MCF 10A (cell line): Measurements from ENCODE around the gene MORN5. TPM values are rescaled to one million over a fixed set of nuclear protein-coding genes. Genes with fewer than 3 reads are reported as not detected.

Experiments
- BruUV-seq: library from RNA; stranded (reverse); fragments of 400-500 nt; replicated peaks from 2 replicates; lab custom pipeline; 2021; lab: Mats Ljungman, UMichigan
- CTCF ChIA-PET: fragments of 300-600 bp; sonication (Branson Sonifier 250); formaldehyde crosslinking; extraction: SDS; loops from one replicate; lab custom pipeline; 2021; ENCODE audit warnings: antibody characterized with exemption, inconsistent platforms; lab: Yijun Ruan, JAX
- POLR2A ChIA-PET: fragments of 300-600, 350-650 bp; sonication (Branson Sonifier 250); formaldehyde crosslinking; extraction: SDS; loops from one replicate; lab custom pipeline; 2020; ENCODE audit warnings: antibody characterized with exemption, inconsistent platforms; lab: Yijun Ruan, JAX
- DNase-seq: peaks from one replicate; pipeline ENCODE4 v3.0.0-alpha.2; 2018; ENCODE audit not compliant: unreplicated experiment
- H3K27ac Mint-ChIP-seq: one replicate; pipeline ENCODE4 v1.8.0; 2022; ENCODE audit warnings: mild to moderate bottlenecking, low read depth, mixed read lengths; ENCODE audit not compliant: unreplicated experiment
- H3K27me3 Mint-ChIP-seq: one replicate; pipeline ENCODE4 v1.8.0; 2022; ENCODE audit warnings: mixed read lengths; ENCODE audit not compliant: insufficient read depth, unreplicated experiment
- H3K36me3 Mint-ChIP-seq: one replicate; pipeline ENCODE4 v1.8.0; 2022; ENCODE audit warnings: mild to moderate bottlenecking, moderate library complexity, mixed read lengths; ENCODE audit not compliant: insufficient read depth, unreplicated experiment
- H3K4me1 Mint-ChIP-seq: one replicate; pipeline ENCODE4 v1.8.0; 2022; ENCODE audit warnings: mixed read lengths; ENCODE audit not compliant: insufficient read depth, unreplicated experiment
- H3K4me3 Mint-ChIP-seq: one replicate; pipeline ENCODE4 v1.8.0; 2022; ENCODE audit warnings: mild to moderate bottlenecking, moderate library complexity, mixed read lengths; ENCODE audit not compliant: unreplicated experiment
- H3K9me3 Mint-ChIP-seq: one replicate; pipeline ENCODE4 v1.8.0; 2022; ENCODE audit warnings: mixed read lengths; ENCODE audit not compliant: unreplicated experiment
- intact Hi-C: fragments of 100-400 bp; cut with micrococcal nuclease; formaldehyde crosslinking; loops from 2 replicates; pipeline ENCODE4 v1.14.1; 2022
- total RNA-seq: library from RNA; stranded (reverse); gene quantifications from 2 replicates; pipeline ENCODE4 v1.2.3, GENCODE V29; 2022
- TF ChIP-seq, protein P1 (sequence below): fragments of 200-600 bp; IDR thresholded peaks from one replicate; pipeline ENCODE4 v1.8.0; 2022; ENCODE audit warnings: antibody characterized with exemption, mild to moderate bottlenecking; ENCODE audit not compliant: unreplicated experiment

The MORN5 gene
- total RNA-seq, 1 experiment from 2014 or later = not detected

DNA sequence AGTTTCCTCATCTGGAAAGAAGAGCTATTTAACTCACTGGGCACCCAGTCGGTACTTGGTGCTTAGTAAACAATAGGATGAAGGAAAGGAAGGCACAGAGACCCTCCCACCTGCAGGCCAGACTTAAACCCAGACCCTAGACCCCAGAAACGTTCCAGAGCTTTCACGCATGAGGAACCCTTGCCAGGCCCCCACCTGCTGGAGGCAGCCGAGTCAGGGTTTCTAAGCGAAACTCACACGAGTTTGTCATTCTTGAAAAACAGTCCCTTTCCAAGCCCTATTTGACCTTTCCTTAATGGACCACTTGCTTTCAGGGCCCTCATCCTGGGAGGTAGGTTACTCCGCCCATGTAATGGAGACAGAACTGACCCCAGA lies 30.8 kb upstream of the MORN5 start:
- intact Hi-C loops = loop anchor here (10.0 kb wide), 1 partner anchor 444 kb away; no protein-coding TSS in a partner anchor
- ChIA-PET CTCF (interaction anchor here (0.6 to 12.2 kb wide), 4 partner anchors 10 to 218 kb away, joined by 3 to 473 read pairs (median 120); no protein-coding TSS in a partner anchor), POLR2A (interaction anchor here (0.7 kb wide), 1 partner anchor 755 kb away, joined by 4 read pairs; no protein-coding TSS in a partner anchor)
- no peak overlapping the region for H3K27ac Mint-ChIP-seq
- TF ChIP-seq, protein P1, sequence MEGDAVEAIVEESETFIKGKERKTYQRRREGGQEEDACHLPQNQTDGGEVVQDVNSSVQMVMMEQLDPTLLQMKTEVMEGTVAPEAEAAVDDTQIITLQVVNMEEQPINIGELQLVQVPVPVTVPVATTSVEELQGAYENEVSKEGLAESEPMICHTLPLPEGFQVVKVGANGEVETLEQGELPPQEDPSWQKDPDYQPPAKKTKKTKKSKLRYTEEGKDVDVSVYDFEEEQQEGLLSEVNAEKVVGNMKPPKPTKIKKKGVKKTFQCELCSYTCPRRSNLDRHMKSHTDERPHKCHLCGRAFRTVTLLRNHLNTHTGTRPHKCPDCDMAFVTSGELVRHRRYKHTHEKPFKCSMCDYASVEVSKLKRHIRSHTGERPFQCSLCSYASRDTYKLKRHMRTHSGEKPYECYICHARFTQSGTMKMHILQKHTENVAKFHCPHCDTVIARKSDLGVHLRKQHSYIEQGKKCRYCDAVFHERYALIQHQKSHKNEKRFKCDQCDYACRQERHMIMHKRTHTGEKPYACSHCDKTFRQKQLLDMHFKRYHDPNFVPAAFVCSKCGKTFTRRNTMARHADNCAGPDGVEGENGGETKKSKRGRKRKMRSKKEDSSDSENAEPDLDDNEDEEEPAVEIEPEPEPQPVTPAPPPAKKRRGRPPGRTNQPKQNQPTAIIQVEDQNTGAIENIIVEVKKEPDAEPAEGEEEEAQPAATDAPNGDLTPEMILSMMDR = no peak
- no peaks in the 10 kb centered on the region for H3K9me3 Mint-ChIP-seq
- peaks cover 10% of the 10 kb centered on the region for H3K27me3 Mint-ChIP-seq
- no peak overlapping the region for H3K4me3 Mint-ChIP-seq
- DNase-seq = no peak
- BruUV-seq = no TSS peak
- H3K36me3 Mint-ChIP-seq = peaks cover 6% of the 10 kb centered on the region
- peaks cover 18% of the 10 kb centered on the region for H3K4me1 Mint-ChIP-seq

DNA sequence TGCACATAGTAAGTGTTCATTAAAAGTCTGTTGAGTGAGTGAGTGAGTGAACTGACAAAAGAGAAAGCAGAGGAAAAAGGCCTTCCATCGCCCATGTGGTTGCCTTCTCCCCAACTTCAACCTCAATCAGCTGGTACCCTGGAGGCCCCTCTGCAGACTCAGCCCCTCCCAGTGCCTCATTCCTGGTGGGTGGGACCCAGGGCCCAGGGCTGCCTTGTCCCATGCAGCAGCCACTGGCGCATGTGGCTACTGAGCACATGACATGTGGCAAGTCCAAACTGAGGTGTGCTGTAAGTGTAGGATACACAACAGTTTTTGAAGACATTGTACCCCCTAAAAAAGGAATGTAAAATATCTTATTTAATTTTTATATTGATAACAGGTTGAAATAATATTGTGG lies 29.7 kb upstream of the MORN5 start:
- DNase-seq = no peak
- no peak overlapping the region for H3K27ac Mint-ChIP-seq
- ChIA-PET POLR2A (no interaction called here), CTCF (interaction anchor here (0.5 to 12.2 kb wide), 4 partner anchors 135 to 453 kb away, joined by 3 to 473 read pairs (median 3); partner anchors contain the start of genes MRRF and RBM18)
- peaks cover 5% of the 10 kb centered on the region for H3K36me3 Mint-ChIP-seq
- H3K4me3 Mint-ChIP-seq = no peak overlapping the region
- H3K4me1 Mint-ChIP-seq = peaks cover 17% of the 10 kb centered on the region
- intact Hi-C loops = loop anchor here (10.0 kb wide), 1 partner anchor 445 kb away; no protein-coding TSS in a partner anchor
- H3K9me3 Mint-ChIP-seq = no peaks in the 10 kb centered on the region
- TF ChIP-seq, protein P1 = no peak
- no TSS peak for BruUV-seq
- peaks cover under 1% of the 10 kb centered on the region for H3K27me3 Mint-ChIP-seq

DNA sequence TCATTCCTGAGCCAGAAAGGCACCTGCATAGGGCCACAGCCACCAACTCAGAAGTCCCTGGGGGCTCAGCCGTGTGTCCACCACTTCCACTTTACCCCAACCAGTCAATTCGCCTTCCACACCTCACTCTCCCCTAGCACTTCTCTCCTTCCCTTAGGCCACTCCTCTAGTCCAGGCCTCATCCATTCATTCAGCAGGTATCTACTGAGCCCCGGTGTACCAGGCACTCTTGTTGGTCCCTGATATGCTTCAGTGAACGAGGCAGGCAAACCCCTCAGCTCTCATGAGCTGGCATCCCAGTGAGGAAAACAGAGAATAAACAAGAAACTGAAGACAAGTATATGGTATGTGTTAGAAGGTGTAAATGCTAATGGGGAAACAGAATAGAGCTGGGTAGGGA lies 28.9 kb upstream of the MORN5 start:
- POLR2A ChIA-PET = no interaction called here
- no peak overlapping the region for H3K4me3 Mint-ChIP-seq
- TF ChIP-seq, protein P1 = no peak
- DNase-seq = no peak
- CTCF ChIA-PET = interaction anchor here (0.5 to 7.5 kb wide), 2 partner anchors 8 to 16 kb away, joined by 4 to 75 read pairs; no protein-coding TSS in a partner anchor
- H3K27me3 Mint-ChIP-seq = no peaks in the 10 kb centered on the region
- H3K36me3 Mint-ChIP-seq = no peaks in the 10 kb centered on the region
- peaks cover 8% of the 10 kb centered on the region for H3K4me1 Mint-ChIP-seq
- no TSS peak for BruUV-seq
- intact Hi-C loops = no loop called here
- no peaks in the 10 kb centered on the region for H3K9me3 Mint-ChIP-seq
- H3K27ac Mint-ChIP-seq = no peak overlapping the region

DNA sequence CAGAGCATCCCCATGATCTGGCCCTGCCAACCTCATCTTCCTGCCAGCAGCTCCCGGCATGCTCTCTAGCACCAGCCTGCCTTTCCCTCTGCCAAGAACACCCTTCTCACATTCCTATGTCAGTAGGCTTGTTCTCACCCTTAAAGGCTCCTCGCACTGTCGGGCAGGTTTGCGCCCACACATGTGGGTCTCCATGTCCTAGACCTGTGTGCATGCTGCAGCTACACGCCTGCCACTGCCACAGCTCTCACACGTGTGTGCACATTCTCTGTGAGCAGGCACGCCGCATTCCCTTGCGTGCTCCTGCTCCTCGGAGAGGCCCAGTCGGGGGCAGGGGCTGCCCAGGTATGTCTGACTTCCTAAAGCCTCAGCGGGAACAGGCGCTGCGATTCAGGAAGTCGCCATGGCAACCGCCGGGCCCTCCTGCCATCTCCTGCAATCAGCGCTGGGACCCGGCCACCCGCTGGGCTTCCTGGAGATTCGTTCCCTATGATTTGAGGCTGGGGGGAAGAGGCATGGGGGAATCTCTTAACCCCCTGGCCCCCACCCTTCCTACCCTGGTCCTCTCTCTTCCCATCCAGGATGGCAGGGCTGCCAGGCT lies 28.2 kb upstream of the MORN5 start:
- H3K4me3 Mint-ChIP-seq = no peak overlapping the region
- H3K9me3 Mint-ChIP-seq = no peaks in the 10 kb centered on the region
- TF ChIP-seq, protein P1 = no peak
- POLR2A ChIA-PET = no interaction called here
- H3K27ac Mint-ChIP-seq = no peak overlapping the region
- H3K4me1 Mint-ChIP-seq = peaks cover 2% of the 10 kb centered on the region
- H3K27me3 Mint-ChIP-seq = no peaks in the 10 kb centered on the region
- CTCF ChIA-PET = interaction anchor here (0.5 to 7.5 kb wide), 3 partner anchors 9 to 114 kb away, joined by 4 to 75 read pairs (median 4); no protein-coding TSS in a partner anchor
- intact Hi-C loops = no loop called here
- no peak for DNase-seq
- no peaks in the 10 kb centered on the region for H3K36me3 Mint-ChIP-seq
- no TSS peak for BruUV-seq
